ENCODE results near the gene OR10J1. TPM values are rescaled to one million over a fixed set of nuclear protein-coding genes. Genes with fewer than 3 reads are reported as not detected.

OR10J1 gene
- polyA plus RNA-seq, 1 donor (not counting 4 experiments of a cell fraction or from before 2014, with no cell fraction given): not detected

DNA sequence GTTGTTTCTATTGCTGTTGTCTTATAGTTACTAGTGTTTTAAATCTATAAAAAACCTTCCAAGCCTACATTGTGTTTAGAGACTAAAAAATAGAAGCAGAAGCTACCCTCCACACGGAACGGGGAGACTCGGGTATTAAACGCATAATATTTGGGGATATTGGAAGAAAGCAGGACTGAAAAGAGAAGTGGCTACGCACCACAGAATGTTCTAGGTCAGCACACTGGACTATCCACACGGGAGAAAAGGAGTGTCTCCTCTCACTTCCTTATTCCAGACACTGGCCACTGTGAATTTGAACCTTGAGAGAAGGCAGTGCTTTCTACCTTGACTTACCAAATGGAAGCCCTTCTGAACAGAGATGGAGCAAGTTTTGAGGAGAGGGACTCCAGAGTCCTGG lies 8.5 kb upstream of the OR10J1 start:
- Histone ChIP-seq H3K27me3 (ENCODE audit: control insufficient read depth, extremely low read depth, insufficient read depth, low read length) (no peaks in the 10 kb centered on the region), H4K20me1 (ENCODE audit: control insufficient read depth, extremely low read depth, insufficient read depth, low read length) (no peaks in the 10 kb centered on the region), H3K9me3 (ENCODE audit: control insufficient read depth, low read depth, low read length) (no peaks in the 10 kb centered on the region), H3K36me3 (ENCODE audit: control insufficient read depth in 2 of 2, extremely low read depth in 1 of 2, insufficient read depth in 2 of 2, low read length in 2 of 2) (no peaks in the 10 kb centered on the region), H3K9me1 (ENCODE audit: control insufficient read depth, extremely low read depth, insufficient read depth, low read length) (no peaks in the 10 kb centered on the region), H3K27ac (ENCODE audit: control insufficient read depth, insufficient read depth, low read length) (no peak overlapping the region), H3K4me3 (ENCODE audit: control insufficient read depth in 2 of 3, extremely low read depth in 1 of 3, insufficient read depth in 2 of 3, low read depth in 1 of 3, low read length in 3 of 3) (no peak overlapping the region), H3K4me2 (ENCODE audit: control insufficient read depth, extremely low read depth, insufficient read depth, low read depth, low read length) (no peak overlapping the region), H3K79me2 (ENCODE audit: control insufficient read depth, insufficient read depth, low read length) (no peaks in the 10 kb centered on the region), H3K9ac (ENCODE audit: control insufficient read depth, extremely low read depth, insufficient read depth, low read length) (no peak overlapping the region), H3K4me1 (ENCODE audit: control insufficient read depth, extremely low read depth, insufficient read depth, low read length) (no peaks in the 10 kb centered on the region), H2AFZ (ENCODE audit: control insufficient read depth, low read length) (no peak overlapping the region)
- no peak for FAIRE-seq
- dilution Hi-C loops (cut with MboI; ENCODE audit: extremely low pct_ligation_motif_present, low sequenced_read_pairs): no loop called here
- no peak for TF ChIP-seq EZH2 (IDR thresholded peaks at IDR 0.05; ENCODE audit: low read length)
- TF ChIP-seq, protein P1, sequence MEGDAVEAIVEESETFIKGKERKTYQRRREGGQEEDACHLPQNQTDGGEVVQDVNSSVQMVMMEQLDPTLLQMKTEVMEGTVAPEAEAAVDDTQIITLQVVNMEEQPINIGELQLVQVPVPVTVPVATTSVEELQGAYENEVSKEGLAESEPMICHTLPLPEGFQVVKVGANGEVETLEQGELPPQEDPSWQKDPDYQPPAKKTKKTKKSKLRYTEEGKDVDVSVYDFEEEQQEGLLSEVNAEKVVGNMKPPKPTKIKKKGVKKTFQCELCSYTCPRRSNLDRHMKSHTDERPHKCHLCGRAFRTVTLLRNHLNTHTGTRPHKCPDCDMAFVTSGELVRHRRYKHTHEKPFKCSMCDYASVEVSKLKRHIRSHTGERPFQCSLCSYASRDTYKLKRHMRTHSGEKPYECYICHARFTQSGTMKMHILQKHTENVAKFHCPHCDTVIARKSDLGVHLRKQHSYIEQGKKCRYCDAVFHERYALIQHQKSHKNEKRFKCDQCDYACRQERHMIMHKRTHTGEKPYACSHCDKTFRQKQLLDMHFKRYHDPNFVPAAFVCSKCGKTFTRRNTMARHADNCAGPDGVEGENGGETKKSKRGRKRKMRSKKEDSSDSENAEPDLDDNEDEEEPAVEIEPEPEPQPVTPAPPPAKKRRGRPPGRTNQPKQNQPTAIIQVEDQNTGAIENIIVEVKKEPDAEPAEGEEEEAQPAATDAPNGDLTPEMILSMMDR (optimal IDR thresholded peaks at IDR 0.05 in 1 of 3, IDR thresholded peaks at IDR 0.05 in 1 of 3, conservative IDR thresholded peaks at IDR 0.05 in 1 of 3; ENCODE audit: extremely low read depth in 1 of 3, insufficient read depth in 2 of 3, low read length in 3 of 3): no peak
- no peak for DNase-seq (ENCODE audit: low read depth, low spot score)

DNA sequence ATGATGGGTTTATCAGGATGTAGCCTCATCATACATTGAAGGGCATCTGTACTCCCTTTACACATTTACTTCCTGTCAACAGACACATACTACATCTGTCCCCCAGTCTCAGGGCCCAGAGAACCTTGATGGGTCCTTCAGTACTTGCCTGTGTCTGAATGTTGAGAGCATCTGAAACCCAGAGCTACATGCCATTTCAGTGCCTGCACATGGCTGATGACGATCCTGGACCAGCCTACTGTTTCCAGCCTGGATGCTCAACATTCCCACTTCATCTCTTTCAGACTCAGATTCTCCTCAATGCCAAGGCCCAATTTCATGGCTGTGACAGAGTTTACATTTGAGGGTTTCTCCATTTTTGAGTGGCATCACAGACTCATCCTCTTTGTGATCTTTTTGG lies 7.6 kb upstream of the OR10J1 start, which contains the start of gene OR10J4:
Gene OR10J4, plus strand, starts transcription at position 301 of the 400 bp plus-strand sequence.
- TF ChIP-seq, protein P1 (optimal IDR thresholded peaks at IDR 0.05 in 1 of 3, IDR thresholded peaks at IDR 0.05 in 1 of 3, conservative IDR thresholded peaks at IDR 0.05 in 1 of 3; ENCODE audit: extremely low read depth in 1 of 3, insufficient read depth in 2 of 3, low read length in 3 of 3): no peak
- FAIRE-seq: no peak

More for the DNA sequence above, 7.6 kb upstream of the OR10J1 start, which contains the start of gene OR10J4:
- H3K27ac ChIP-seq (ENCODE audit: control insufficient read depth, insufficient read depth, low read length): no peak within 1 kb of the TSS
- H3K9ac ChIP-seq (ENCODE audit: control insufficient read depth, extremely low read depth, insufficient read depth, low read length): no peak within 1 kb of the TSS
- no peak within 1 kb of the TSS for H3K4me2 ChIP-seq (ENCODE audit: control insufficient read depth, extremely low read depth, insufficient read depth, low read depth, low read length)
- H3K4me1 ChIP-seq (ENCODE audit: control insufficient read depth, extremely low read depth, insufficient read depth, low read length): no peaks in the 10 kb centered on the region
- H3K79me2 ChIP-seq (ENCODE audit: control insufficient read depth, insufficient read depth, low read length): no peaks in the 10 kb centered on the region
- no peak within 1 kb of the TSS for H2AFZ ChIP-seq (ENCODE audit: control insufficient read depth, low read length)
- H3K9me3 ChIP-seq (ENCODE audit: control insufficient read depth, low read depth, low read length): no peaks in the 10 kb centered on the region
- no peaks in the 10 kb centered on the region for H4K20me1 ChIP-seq (ENCODE audit: control insufficient read depth, extremely low read depth, insufficient read depth, low read length)
- no peaks in the 10 kb centered on the region for H3K9me1 ChIP-seq (ENCODE audit: control insufficient read depth, extremely low read depth, insufficient read depth, low read length)
- no peaks in the 10 kb centered on the region for H3K36me3 ChIP-seq (ENCODE audit: control insufficient read depth in 2 of 2, extremely low read depth in 1 of 2, insufficient read depth in 2 of 2, low read length in 2 of 2)
- no peak for DNase-seq (ENCODE audit: low read depth, low spot score)
- dilution Hi-C loops (cut with MboI; ENCODE audit: extremely low pct_ligation_motif_present, low sequenced_read_pairs): no loop called here
- H3K27me3 ChIP-seq (ENCODE audit: control insufficient read depth, extremely low read depth, insufficient read depth, low read length): no peaks in the 10 kb centered on the region
- H3K4me3 ChIP-seq (ENCODE audit: control insufficient read depth in 2 of 3, extremely low read depth in 1 of 3, insufficient read depth in 2 of 3, low read depth in 1 of 3, low read length in 3 of 3): no peak within 1 kb of the TSS

Measured in keratinocyte (primary cell).